Measurements from ENCODE around the gene FAM13A.

Gene FAM13A

DNA sequence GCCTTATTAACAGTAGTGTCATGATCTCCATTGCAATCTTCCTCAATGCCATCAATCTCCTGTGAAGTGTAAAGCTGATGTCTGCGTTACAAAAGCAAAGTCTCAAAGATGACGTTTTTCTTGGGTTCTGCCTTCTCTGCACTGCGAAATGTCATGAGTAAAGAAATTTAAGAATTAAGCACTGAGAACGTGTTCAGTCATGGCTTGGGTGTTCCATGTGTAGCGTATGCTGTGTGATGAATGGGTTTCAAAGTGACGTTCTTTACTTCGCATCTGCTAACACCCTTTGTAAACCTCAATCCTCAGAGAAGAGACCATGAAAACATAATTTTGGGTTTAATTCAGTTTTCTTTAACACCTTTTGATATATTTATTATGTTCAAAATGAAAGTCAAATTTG lies 360.4 kb downstream of the FAM13A start:
- peak overlapping the region; percentile 72 for H3K4me3 ChIP-seq (ENCODE audit: control insufficient read depth, low read depth, low read length)
- TF ChIP-seq, protein P1, sequence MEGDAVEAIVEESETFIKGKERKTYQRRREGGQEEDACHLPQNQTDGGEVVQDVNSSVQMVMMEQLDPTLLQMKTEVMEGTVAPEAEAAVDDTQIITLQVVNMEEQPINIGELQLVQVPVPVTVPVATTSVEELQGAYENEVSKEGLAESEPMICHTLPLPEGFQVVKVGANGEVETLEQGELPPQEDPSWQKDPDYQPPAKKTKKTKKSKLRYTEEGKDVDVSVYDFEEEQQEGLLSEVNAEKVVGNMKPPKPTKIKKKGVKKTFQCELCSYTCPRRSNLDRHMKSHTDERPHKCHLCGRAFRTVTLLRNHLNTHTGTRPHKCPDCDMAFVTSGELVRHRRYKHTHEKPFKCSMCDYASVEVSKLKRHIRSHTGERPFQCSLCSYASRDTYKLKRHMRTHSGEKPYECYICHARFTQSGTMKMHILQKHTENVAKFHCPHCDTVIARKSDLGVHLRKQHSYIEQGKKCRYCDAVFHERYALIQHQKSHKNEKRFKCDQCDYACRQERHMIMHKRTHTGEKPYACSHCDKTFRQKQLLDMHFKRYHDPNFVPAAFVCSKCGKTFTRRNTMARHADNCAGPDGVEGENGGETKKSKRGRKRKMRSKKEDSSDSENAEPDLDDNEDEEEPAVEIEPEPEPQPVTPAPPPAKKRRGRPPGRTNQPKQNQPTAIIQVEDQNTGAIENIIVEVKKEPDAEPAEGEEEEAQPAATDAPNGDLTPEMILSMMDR (IDR thresholded peaks at IDR 0.05; ENCODE audit: control insufficient read depth, insufficient read depth, low read depth, low read length, missing control alignments), result no peak
- no peak for DNase-seq (ENCODE audit: low read depth)

- TF ChIP-seq, protein P1 (IDR thresholded peaks at IDR 0.05; ENCODE audit: control insufficient read depth, insufficient read depth, low read depth, low read length, missing control alignments), result no peak
- H3K4me3 ChIP-seq (ENCODE audit: control insufficient read depth, low read depth, low read length), result no peak overlapping the region
- no peak for DNase-seq (ENCODE audit: low read depth)
Measured at GRCh38 chr4:88693792-88694191, 363.2 kb downstream of the FAM13A start.

- no peak for DNase-seq (ENCODE audit: low read depth)
- H3K4me3 ChIP-seq (ENCODE audit: control insufficient read depth, low read depth, low read length), result no peak overlapping the region
- TF ChIP-seq, protein P1 (IDR thresholded peaks at IDR 0.05; ENCODE audit: control insufficient read depth, insufficient read depth, low read depth, low read length, missing control alignments), result no peak
Measured at GRCh38 chr4:88690355-88690754, 366.6 kb downstream of the FAM13A start.

GRCh38 chr4:88681209-88681608 lies 375.8 kb downstream of the FAM13A start:
- TF ChIP-seq, protein P1 (IDR thresholded peaks at IDR 0.05; ENCODE audit: control insufficient read depth, insufficient read depth, low read depth, low read length, missing control alignments), result no peak
- DNase-seq (ENCODE audit: low read depth), result no peak
- H3K4me3 ChIP-seq (ENCODE audit: control insufficient read depth, low read depth, low read length), result no peak overlapping the region

Measured in AG09309 (cell line).